ENCODE results near the gene CRYGN. TPM values are rescaled to one million over a fixed set of nuclear protein-coding genes. Genes with fewer than 3 reads are reported as not detected.

Gene CRYGN
- total RNA-seq, 4 donors from 2014 or later: 1.0 TPM; not detected in 3

DNA sequence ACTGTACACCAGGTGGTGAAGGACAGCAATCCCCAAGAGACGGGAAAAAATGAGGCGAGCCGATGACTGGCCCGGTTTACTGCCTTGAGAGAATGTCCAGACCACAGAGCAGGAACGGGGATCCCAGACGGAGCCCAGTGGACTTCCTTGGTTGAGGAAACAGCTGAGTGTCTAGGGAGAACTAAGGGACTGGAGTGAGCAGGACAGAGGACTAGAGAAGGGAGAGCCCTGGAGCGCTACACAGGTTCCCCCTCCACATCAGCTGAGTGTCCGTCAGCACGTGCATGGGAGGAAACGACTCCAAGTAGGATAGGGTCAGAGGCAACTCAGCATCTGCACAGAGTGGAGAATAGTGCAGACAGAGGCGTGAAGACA, 23.0 kb downstream of the CRYGN start:
- no peak for ATAC-seq (ENCODE audit: low FRiP score)
- TF ChIP-seq, protein P1, sequence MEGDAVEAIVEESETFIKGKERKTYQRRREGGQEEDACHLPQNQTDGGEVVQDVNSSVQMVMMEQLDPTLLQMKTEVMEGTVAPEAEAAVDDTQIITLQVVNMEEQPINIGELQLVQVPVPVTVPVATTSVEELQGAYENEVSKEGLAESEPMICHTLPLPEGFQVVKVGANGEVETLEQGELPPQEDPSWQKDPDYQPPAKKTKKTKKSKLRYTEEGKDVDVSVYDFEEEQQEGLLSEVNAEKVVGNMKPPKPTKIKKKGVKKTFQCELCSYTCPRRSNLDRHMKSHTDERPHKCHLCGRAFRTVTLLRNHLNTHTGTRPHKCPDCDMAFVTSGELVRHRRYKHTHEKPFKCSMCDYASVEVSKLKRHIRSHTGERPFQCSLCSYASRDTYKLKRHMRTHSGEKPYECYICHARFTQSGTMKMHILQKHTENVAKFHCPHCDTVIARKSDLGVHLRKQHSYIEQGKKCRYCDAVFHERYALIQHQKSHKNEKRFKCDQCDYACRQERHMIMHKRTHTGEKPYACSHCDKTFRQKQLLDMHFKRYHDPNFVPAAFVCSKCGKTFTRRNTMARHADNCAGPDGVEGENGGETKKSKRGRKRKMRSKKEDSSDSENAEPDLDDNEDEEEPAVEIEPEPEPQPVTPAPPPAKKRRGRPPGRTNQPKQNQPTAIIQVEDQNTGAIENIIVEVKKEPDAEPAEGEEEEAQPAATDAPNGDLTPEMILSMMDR (IDR thresholded peaks at IDR 0.05): no peak
- DNase-seq (ENCODE audit: low spot score): no peak

DNA sequence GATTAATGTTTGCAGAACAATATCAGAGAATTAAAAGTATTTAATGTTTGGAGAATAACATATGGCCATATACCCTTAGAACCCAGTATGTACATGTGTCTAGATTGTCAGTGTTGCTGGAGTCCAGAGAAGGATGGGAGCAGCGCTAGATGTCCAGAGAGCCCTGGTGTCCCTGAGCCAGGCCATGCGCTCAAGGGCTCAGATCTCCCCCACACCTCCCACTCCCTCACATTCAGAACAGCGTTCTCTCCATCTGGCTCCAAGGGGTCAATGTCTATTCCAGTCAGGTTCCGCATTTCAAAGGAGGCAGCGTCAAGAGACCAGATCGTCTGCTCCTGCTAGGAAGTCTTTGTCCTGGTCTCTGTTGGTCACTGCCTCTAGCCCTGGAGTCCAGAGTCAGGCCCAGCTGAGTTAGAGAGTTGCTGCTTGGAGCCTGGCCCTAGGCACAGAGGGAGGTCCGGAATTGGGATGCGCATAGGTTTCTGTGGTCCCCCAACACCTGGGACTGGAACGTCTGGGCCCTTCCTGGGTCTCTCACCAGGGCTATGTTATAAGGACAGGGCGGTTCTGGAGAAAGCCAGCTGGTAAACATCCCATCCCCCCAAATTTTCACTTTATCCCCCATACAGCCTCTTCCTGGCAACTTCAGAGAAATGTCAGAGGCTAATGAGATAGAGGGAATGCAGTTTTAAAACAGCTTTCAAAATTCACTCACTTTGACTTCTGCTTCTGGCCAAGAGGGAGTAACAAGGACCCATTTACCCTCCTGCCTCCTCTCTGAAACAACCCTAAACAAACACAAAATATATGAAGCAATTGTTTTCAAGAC, 23.6 kb downstream of the CRYGN start:
- no peak for DNase-seq (ENCODE audit: low spot score)
- no peak for ATAC-seq (ENCODE audit: low FRiP score)

DNA sequence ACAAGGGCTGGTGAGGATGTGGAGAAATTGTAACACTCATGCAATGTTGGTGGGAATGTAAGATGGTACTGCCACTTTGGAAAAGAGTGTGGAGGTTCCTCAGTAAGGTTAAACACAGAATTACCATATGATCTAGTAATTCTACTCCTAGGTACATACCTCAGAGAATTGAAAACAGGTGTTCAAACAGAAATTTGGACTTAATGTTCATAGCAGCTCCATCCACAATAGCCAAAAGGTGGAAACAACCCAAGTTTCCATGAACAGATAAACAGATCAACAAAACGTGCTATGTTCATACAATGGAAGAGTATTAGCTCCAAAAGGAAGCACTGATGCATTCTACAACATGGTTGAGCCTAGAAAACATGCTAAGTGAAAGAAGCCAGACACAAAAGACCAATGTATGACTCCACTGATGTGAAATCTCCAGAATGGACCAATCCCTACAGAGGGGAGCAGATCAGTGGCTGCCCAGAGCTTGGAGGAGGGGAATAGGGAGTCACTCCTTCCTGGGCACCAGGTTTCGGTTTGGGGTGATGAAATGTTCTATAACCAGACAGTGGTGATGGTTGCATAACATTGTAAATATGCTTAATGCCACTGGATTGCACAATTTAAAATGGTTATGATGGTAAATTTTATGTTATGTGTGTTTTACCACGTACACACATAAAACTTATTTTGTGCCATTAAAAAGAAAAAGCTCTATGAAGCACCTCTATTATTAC, 24.4 kb downstream of the CRYGN start:
- TF ChIP-seq, protein P1 (IDR thresholded peaks at IDR 0.05): no peak
- ATAC-seq (ENCODE audit: low FRiP score): peak; percentile 51
- no peak for DNase-seq (ENCODE audit: low spot score)

More for the DNA sequence above, 23.6 kb downstream of the CRYGN start:
- TF ChIP-seq, protein P1 (IDR thresholded peaks at IDR 0.05): no peak

DNA sequence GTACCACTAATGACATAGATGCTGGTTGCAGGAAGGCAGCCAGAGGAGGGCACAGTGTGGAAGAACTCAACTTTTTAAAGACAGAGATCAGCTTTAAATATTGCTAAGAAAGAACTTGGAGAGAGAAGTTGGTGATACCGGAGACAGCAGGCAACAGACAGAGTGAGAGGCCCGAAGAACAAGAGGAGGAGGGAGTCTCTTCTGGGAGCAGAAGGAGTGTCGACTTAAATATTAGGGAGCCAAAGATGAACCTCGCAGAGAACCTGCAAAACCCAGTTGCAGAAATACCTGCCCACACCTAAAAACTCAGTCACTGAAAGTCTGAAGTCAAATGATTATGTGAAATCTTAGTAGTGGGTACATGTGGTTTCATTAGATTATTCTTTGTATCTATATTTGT, 26.7 kb downstream of the CRYGN start:
- no peak for DNase-seq (ENCODE audit: low spot score)
- TF ChIP-seq, protein P1 (IDR thresholded peaks at IDR 0.05): no peak
- no peak for ATAC-seq (ENCODE audit: low FRiP score)

DNA sequence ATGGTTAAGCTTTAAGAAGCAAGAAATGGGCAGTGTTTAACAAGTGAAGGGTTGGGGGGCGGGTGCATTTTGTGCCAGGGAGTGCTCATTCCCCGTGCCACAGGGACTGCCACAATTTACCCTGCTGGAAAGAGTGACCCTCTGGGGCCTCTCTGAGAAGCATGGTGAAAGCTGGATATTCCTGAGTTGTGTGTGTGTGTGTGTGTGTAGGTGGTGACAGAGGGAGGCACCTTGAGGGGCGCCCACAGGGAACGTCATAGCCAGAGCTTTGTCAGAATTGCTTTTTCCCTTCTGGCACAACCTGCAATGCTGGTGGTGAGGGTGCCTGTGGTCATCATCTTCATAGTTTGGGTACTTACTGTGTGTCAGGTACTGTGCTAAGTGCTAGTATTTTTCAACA, 27.6 kb downstream of the CRYGN start:
- ATAC-seq (ENCODE audit: low FRiP score) (no peak), DNase-seq (ENCODE audit: low spot score) (no peak)
- TF ChIP-seq, protein P1 (IDR thresholded peaks at IDR 0.05): no peak

DNA sequence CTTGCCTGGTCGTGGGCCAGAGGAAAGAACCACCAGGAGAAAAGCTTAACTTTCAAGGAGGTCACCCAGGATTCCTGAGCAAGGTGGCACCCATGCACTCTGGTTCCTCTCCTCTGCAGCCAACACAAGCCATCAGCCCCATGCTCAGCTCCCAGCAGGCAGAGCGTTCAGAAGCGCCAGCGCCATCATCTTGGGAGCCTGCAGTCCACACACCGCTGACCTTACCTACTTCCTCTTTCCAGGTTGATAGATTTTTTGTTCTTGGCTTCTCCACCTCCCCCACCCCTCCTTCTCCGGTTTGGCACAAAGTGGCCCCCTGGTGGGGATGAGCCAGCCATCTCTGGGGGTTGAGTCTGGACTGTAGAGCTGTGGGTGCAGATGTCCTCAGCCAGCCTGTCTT, 28.4 kb downstream of the CRYGN start:
- TF ChIP-seq, protein P1 (IDR thresholded peaks at IDR 0.05): no peak

More for the DNA sequence above, 28.4 kb downstream of the CRYGN start:
- no peak for ATAC-seq (ENCODE audit: low FRiP score)
- DNase-seq (ENCODE audit: low spot score): no peak
